Suprapubic skin (tissue), 4 donors: ENCODE data around the gene MEMO1.

ENCODE experiments used
- EP300 ChIP-seq: sonication (generic); formaldehyde crosslinking; IDR thresholded peaks from one replicate; pipeline ENCODE4 v1.6.1; 2017; ENCODE audit warnings: antibody characterized with exemption
- POLR2A ChIP-seq, 2 donors: fragments of 450-650 bp; IDR thresholded peaks; one replicate each; pipeline ENCODE4 v1.6.1; 2017; ENCODE audit warnings: antibody characterized with exemption in 2 of 2, mild to moderate bottlenecking in 2 of 2, moderate library complexity in 2 of 2
- POLR2AphosphoS5 ChIP-seq, 3 donors: sonication (generic); formaldehyde crosslinking; IDR thresholded peaks; one replicate each; pipeline ENCODE4 v1.6.1; 2017; ENCODE audit warnings: antibody characterized with exemption in 3 of 3
- TF ChIP-seq, protein P1 (sequence below), 2 donors: fragments of 200-600 bp in 1 of 2; fragments of 450-650 bp in 1 of 2; sonication (generic) in 1 of 2; IDR thresholded peaks; one replicate each; pipeline ENCODE4 v1.5.1; 2016 to 2019; ENCODE audit warnings: antibody characterized with exemption in 2 of 2, mild to moderate bottlenecking in 1 of 2, moderate library complexity in 1 of 2

GRCh38 chr2:31909661-31910060 lies 101.1 kb downstream of the MEMO1 start:
- TF ChIP-seq, protein P1, sequence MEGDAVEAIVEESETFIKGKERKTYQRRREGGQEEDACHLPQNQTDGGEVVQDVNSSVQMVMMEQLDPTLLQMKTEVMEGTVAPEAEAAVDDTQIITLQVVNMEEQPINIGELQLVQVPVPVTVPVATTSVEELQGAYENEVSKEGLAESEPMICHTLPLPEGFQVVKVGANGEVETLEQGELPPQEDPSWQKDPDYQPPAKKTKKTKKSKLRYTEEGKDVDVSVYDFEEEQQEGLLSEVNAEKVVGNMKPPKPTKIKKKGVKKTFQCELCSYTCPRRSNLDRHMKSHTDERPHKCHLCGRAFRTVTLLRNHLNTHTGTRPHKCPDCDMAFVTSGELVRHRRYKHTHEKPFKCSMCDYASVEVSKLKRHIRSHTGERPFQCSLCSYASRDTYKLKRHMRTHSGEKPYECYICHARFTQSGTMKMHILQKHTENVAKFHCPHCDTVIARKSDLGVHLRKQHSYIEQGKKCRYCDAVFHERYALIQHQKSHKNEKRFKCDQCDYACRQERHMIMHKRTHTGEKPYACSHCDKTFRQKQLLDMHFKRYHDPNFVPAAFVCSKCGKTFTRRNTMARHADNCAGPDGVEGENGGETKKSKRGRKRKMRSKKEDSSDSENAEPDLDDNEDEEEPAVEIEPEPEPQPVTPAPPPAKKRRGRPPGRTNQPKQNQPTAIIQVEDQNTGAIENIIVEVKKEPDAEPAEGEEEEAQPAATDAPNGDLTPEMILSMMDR (IDR thresholded peaks at IDR 0.05) = no peak
- no peak for TF ChIP-seq EP300
- no peak for TF ChIP-seq POLR2A (IDR thresholded peaks at IDR 0.05)
- no peak for TF ChIP-seq POLR2AphosphoS5 (IDR thresholded peaks at IDR 0.05)
